ACC112 (cell line): Measurements from ENCODE around the gene UCMA.
"Not testable (repeated sequence)": the region's sequence is repeated elsewhere in the genome, so short reads cannot be mapped to it uniquely, and the experiment has no call there.

Source experiments
- H2AFZ ChIP-seq: fragments of 200-600 bp; sonication (generic); one replicate; pipeline ENCODE4 v1.6.0; 2017; ENCODE audit warnings: antibody characterized with exemption, low read length; ENCODE audit not compliant: unreplicated experiment
- H3K27ac ChIP-seq: fragments of 200-600 bp; sonication (generic); 2 replicates; pipeline ENCODE4 v1.5.1; 2014; ENCODE audit warnings: low read depth, mild to moderate bottlenecking, antibody characterized with exemption, low read length, moderate library complexity
- H3K27me3 ChIP-seq: fragments of 200-600 bp; sonication (generic); 2 replicates; pipeline ENCODE4 v1.6.1; 2014; ENCODE audit warnings: mild to moderate bottlenecking, antibody characterized with exemption, low read length, moderate library complexity, mixed read lengths; ENCODE audit not compliant: insufficient read depth
- H3K36me3 ChIP-seq: fragments of 200-600 bp; sonication (generic); 2 replicates; pipeline ENCODE4 v1.6.1; 2016; ENCODE audit warnings: mild to moderate bottlenecking, antibody characterized with exemption, low read length, moderate library complexity, mixed read lengths; ENCODE audit not compliant: insufficient read depth
- H3K4me1 ChIP-seq: fragments of 200-600 bp; sonication (generic); one replicate; pipeline ENCODE4 v1.6.1; 2016; ENCODE audit warnings: low read length, mixed read lengths; ENCODE audit not compliant: insufficient read depth, unreplicated experiment, control insufficient read depth
- H3K4me3 ChIP-seq: fragments of 200-600 bp; sonication (generic); 2 replicates; pipeline ENCODE4 v1.5.1; 2014; ENCODE audit warnings: mild to moderate bottlenecking, low read depth, low read length
- H3K79me2 ChIP-seq: fragments of 200-600 bp; sonication (generic); one replicate; pipeline ENCODE4 v1.6.0; 2016; ENCODE audit warnings: low read length; ENCODE audit not compliant: control insufficient read depth, unreplicated experiment, insufficient read depth

UCMA gene, protein sequence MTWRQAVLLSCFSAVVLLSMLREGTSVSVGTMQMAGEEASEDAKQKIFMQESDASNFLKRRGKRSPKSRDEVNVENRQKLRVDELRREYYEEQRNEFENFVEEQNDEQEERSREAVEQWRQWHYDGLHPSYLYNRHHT

GRCh38 chr10:13234172-13234571 is at the start of gene UCMA:
TSS of gene UCMA (minus strand) at chr10:13234374. CDS start at chr10:13234258, 116 bp downstream.
- peaks cover 18% of the 10 kb centered on the region; the same call in 1 of the 2 replicates for H3K27me3 ChIP-seq
- H3K4me3 ChIP-seq, result no peak within 1 kb of the TSS
- no peak within 1 kb of the TSS for H3K27ac ChIP-seq
- no peaks in the 10 kb centered on the region for H3K79me2 ChIP-seq
- no peaks in the 10 kb centered on the region for H3K4me1 ChIP-seq
- no peaks in the 10 kb centered on the region for H3K36me3 ChIP-seq
- H2AFZ ChIP-seq, result no peak within 1 kb of the TSS

- H3K79me2 ChIP-seq, H3K4me1 ChIP-seq, H2AFZ ChIP-seq, H3K4me3 ChIP-seq, H3K27ac ChIP-seq, H3K27me3 ChIP-seq: not testable (repeated sequence)
- H3K36me3 ChIP-seq, result peaks cover 11% of the 10 kb centered on the region; the same call in 1 of the 2 replicates
Measured at GRCh38 chr10:13282348-13282747, 48.2 kb upstream of the UCMA start.

- no peaks in the 10 kb centered on the region for H3K4me1 ChIP-seq
- peaks cover 11% of the 10 kb centered on the region; the same call in 1 of the 2 replicates for H3K36me3 ChIP-seq
- H3K27ac ChIP-seq, result no peak overlapping the region
- no peak overlapping the region for H2AFZ ChIP-seq
- no peaks in the 10 kb centered on the region for H3K27me3 ChIP-seq
- no peaks in the 10 kb centered on the region for H3K79me2 ChIP-seq
- no peak overlapping the region for H3K4me3 ChIP-seq
Measured at GRCh38 chr10:13276749-13277365, 42.7 kb upstream of the UCMA start.

- H3K36me3 ChIP-seq, H2AFZ ChIP-seq, H3K79me2 ChIP-seq, H3K4me3 ChIP-seq, H3K27me3 ChIP-seq, H3K4me1 ChIP-seq, H3K27ac ChIP-seq: not testable (repeated sequence)
Measured at GRCh38 chr10:13276146-13276545, 42.0 kb upstream of the UCMA start.

DNA sequence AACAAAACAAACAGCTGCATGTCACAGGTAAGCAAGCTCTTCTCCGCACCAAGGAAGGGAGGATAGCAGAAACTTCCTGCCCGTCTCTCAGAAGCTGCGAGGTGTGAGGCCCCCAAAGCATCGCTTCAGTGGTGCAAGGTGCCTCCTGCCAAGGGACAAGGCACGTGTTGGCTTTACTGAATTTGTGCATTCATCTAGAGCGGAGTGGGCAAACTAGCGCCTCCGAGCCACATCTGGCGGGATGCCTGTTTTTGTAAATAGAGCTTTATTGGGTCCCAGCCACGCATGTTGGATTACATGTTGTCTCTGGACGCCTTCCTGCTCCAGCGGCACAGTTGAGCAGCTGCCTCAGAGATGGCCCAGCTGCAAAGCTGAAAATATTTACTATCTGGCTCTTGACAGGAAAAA is 38.0 kb upstream of the UCMA start:
- H2AFZ ChIP-seq, result no peak overlapping the region
- H3K27ac ChIP-seq, result no peak overlapping the region
- H3K79me2 ChIP-seq, result no peaks in the 10 kb centered on the region
- no peaks in the 10 kb centered on the region for H3K27me3 ChIP-seq
- no peak overlapping the region for H3K4me3 ChIP-seq
- no peaks in the 10 kb centered on the region for H3K4me1 ChIP-seq
- H3K36me3 ChIP-seq, result no peaks in the 10 kb centered on the region

DNA sequence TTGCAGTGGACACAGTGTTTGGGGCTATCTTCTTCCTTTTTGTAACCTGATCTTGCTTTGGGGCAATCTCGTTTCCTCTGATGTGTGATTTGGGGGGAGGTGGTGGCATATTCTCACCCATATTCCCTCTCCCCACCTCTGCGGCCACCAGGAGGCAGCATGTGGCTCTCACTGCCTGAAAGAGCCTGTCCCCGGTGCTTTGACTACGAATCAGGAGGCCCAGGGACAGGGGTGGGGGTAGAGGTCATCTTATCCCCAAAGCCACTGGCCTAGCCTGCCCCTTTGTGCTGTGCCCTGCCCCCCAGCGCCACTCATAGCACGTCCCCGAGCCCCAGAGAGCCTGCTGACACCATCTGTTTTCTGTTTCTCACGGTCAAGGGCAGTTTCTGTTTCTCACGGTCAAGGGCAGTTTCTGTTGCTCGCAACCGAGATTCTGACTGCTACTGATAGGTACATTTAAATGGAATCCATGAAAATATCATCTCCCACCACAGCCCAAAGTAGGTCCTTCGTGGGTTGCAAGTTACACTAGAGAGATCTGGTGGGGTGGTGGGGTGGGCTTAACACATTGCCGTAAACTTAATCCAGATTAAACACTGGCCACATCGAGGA is 37.5 kb upstream of the UCMA start:
- Histone ChIP-seq H3K4me1 (no peaks in the 10 kb centered on the region), H2AFZ (no peak overlapping the region), H3K36me3 (no peaks in the 10 kb centered on the region), H3K27me3 (no peaks in the 10 kb centered on the region), H3K79me2 (no peaks in the 10 kb centered on the region), H3K27ac (no peak overlapping the region), H3K4me3 (no peak overlapping the region)

- Histone ChIP-seq H3K27me3 (no peaks in the 10 kb centered on the region), H3K27ac (no peak overlapping the region), H3K36me3 (no peaks in the 10 kb centered on the region), H3K79me2 (no peaks in the 10 kb centered on the region), H3K4me1 (no peaks in the 10 kb centered on the region), H2AFZ (no peak overlapping the region), H3K4me3 (no peak overlapping the region)
Measured at GRCh38 chr10:13270877-13271551, 36.8 kb upstream of the UCMA start.

DNA sequence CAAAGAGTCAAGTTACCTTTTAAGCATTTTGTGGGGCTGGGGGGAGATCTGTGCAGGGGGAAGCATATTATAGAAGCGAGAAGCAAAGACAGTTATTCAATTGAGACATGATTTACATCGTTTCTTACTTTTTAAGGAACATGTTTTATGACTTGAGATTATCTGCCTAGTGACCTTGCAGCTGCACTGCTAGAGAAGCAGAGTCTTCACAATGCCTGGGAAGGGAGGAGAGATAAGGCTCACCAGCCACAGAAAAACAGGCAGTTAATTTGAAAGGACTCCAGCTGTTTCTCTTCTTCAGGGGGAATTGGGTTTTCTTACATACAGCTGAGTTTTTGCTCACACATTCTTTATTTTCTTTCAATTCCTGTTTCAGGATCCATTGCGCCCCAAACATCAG is 34.7 kb upstream of the UCMA start:
- Histone ChIP-seq H3K79me2 (no peaks in the 10 kb centered on the region), H3K4me3 (no peak overlapping the region), H3K27ac (no peak overlapping the region), H3K4me1 (no peaks in the 10 kb centered on the region), H3K36me3 (no peaks in the 10 kb centered on the region), H3K27me3 (peaks cover 12% of the 10 kb centered on the region), H2AFZ (no peak overlapping the region)

DNA sequence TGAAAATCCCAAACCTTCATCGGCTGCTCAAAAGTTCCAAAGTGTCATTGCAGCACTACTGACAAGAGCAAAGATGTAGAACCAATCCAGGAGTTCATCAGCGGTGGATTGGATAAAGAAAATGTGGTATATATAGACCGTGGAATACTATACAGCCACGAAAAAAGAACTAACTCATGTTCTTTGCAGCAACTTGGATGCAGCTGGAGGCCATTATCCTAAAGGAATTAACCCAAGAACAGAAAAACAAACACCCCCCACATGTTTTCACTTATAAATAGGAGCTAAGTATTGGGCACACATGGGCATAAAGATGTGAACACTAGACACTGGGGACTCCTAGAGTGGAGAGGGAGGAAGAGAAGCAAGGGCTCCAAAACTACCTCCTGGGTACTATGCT is 34.1 kb upstream of the UCMA start:
- H3K4me1 ChIP-seq, result no peaks in the 10 kb centered on the region

DNA sequence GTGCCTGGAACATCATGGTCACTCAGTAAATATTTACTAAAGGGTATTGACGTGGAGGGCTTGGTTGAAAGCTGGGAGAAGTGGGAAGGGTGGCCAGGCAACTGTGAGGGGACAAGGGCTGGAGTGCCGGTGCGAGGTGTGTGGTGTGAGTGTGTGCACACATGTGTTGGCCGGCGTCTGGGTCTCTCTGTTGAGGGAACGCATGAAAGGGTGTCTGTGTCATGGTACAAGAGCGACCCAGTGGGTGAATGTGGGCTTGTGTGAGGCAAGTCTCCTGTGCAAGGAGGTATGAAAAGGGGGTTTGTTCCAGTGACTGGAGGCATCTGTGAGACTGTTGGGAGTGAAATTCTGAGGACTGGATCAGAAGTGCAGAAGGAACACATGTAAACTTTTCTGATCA is 29.4 kb upstream of the UCMA start:
- Histone ChIP-seq H3K4me3 (no peak overlapping the region), H3K27me3 (peaks cover 27% of the 10 kb centered on the region), H2AFZ (no peak overlapping the region), H3K36me3 (no peaks in the 10 kb centered on the region), H3K79me2 (no peaks in the 10 kb centered on the region), H3K27ac (no peak overlapping the region), H3K4me1 (no peaks in the 10 kb centered on the region)

More for the DNA sequence above, 34.1 kb upstream of the UCMA start:
- Histone ChIP-seq H3K27ac (no peak overlapping the region), H3K4me3 (no peak overlapping the region), H3K36me3 (no peaks in the 10 kb centered on the region), H2AFZ (no peak overlapping the region), H3K27me3 (peaks cover 17% of the 10 kb centered on the region), H3K79me2 (no peaks in the 10 kb centered on the region)
